ENCODE results near the gene TBRG1. TPM values are rescaled to one million over a fixed set of nuclear protein-coding genes. Genes with fewer than 3 reads are reported as not detected.
A peak's percentile ranks its signal among the peaks of the same experiment; 100 is the strongest.

TBRG1 gene
- total RNA-seq, 1 donor = 40.2 TPM

DNA sequence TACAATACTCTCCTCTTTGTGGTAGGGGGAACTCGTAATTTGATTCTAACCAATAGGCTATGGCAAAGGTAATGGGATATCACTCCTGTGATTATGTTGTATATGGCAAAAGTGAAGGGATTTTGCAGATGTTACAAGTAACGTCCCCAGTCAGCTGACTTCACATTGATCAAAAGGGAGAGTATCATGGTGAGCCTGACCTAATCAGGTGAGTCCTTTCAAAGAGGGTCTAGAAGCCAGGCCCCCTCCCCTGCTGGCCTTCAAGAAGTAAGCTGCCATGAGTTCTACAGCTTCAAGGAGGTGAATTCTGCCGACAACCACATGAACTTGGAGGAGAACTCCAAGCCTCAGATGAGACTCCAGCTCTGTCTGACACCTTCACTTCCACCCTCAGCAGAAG lies 20.0 kb downstream of the TBRG1 start:
- TF ChIP-seq, protein P1, sequence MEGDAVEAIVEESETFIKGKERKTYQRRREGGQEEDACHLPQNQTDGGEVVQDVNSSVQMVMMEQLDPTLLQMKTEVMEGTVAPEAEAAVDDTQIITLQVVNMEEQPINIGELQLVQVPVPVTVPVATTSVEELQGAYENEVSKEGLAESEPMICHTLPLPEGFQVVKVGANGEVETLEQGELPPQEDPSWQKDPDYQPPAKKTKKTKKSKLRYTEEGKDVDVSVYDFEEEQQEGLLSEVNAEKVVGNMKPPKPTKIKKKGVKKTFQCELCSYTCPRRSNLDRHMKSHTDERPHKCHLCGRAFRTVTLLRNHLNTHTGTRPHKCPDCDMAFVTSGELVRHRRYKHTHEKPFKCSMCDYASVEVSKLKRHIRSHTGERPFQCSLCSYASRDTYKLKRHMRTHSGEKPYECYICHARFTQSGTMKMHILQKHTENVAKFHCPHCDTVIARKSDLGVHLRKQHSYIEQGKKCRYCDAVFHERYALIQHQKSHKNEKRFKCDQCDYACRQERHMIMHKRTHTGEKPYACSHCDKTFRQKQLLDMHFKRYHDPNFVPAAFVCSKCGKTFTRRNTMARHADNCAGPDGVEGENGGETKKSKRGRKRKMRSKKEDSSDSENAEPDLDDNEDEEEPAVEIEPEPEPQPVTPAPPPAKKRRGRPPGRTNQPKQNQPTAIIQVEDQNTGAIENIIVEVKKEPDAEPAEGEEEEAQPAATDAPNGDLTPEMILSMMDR (IDR thresholded peaks at IDR 0.05; ENCODE audit: extremely low read depth, low read depth, low read length) = no peak
- DNase-seq (ENCODE audit: insufficient read length, low spot score, missing footprints) = peak; percentile 35
- Histone ChIP-seq H2AFZ (ENCODE audit: low read length) (no peak overlapping the region), H3K9me3 (ENCODE audit: low read depth, low read length) (no peaks in the 10 kb centered on the region), H4K20me1 (ENCODE audit: insufficient read depth, low read length) (peaks cover 2% of the 10 kb centered on the region), H3K27me3 (ENCODE audit: insufficient read depth, low read length) (no peaks in the 10 kb centered on the region), H3K79me2 (ENCODE audit: insufficient read depth, low read length) (no peaks in the 10 kb centered on the region), H3K4me1 (ENCODE audit: insufficient read depth, low read length) (peaks cover 24% of the 10 kb centered on the region), H3K4me2 (ENCODE audit: insufficient read depth, low read length) (no peak overlapping the region), H3K4me3 (ENCODE audit: insufficient read depth, low read length) (no peak overlapping the region), H3K36me3 (ENCODE audit: insufficient read depth, low read length) (peaks cover 11% of the 10 kb centered on the region), H3K27ac (ENCODE audit: low read depth, low read length) (peak overlapping the region; percentile 87)

DNA sequence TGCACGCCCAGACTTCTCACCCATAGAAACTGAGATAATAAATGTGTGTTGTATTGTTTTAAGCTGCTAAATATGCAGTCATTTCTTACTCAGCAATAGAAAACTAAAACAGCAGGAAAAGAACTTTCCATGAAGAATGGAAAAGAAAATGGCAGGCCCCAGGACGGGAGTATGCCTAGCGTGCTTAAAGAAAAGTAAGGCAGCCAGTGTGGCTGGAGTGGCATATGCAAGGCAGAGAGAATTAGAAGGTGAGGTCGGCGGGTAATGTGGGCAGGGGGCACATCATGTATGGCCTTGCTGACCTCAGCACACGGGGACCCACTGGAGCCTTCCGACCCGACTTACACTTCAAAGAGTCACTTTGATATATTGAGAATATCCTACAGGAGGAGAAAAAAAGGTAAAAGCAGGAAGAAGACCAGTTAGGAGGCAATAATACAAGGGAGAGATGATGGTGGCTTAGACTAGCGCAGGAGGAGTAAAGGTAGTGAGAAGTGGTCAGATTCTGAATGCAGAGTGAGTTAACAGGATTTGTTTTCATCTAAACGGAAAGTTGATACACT lies 20.5 kb downstream of the TBRG1 start:
- Histone ChIP-seq H4K20me1 (ENCODE audit: insufficient read depth, low read length) (peaks cover 2% of the 10 kb centered on the region), H2AFZ (ENCODE audit: low read length) (no peak overlapping the region), H3K27me3 (ENCODE audit: insufficient read depth, low read length) (no peaks in the 10 kb centered on the region), H3K4me3 (ENCODE audit: insufficient read depth, low read length) (no peak overlapping the region), H3K79me2 (ENCODE audit: insufficient read depth, low read length) (no peaks in the 10 kb centered on the region), H3K4me1 (ENCODE audit: insufficient read depth, low read length) (peaks cover 24% of the 10 kb centered on the region), H3K36me3 (ENCODE audit: insufficient read depth, low read length) (peaks cover 6% of the 10 kb centered on the region), H3K27ac (ENCODE audit: low read depth, low read length) (peak overlapping the region; percentile 87), H3K9me3 (ENCODE audit: low read depth, low read length) (no peaks in the 10 kb centered on the region), H3K4me2 (ENCODE audit: insufficient read depth, low read length) (peak overlapping the region; percentile 89)
- no peak for DNase-seq (ENCODE audit: insufficient read length, low spot score, missing footprints)
- TF ChIP-seq, protein P1 (IDR thresholded peaks at IDR 0.05; ENCODE audit: extremely low read depth, low read depth, low read length) = no peak

GRCh38 chr11:124643605-124644425 lies 21.2 kb downstream of the TBRG1 start:
- H3K36me3 ChIP-seq (ENCODE audit: insufficient read depth, low read length) = no peaks in the 10 kb centered on the region
- peak overlapping the region; percentile 87 for H3K27ac ChIP-seq (ENCODE audit: low read depth, low read length)
- peaks cover 2% of the 10 kb centered on the region for H4K20me1 ChIP-seq (ENCODE audit: insufficient read depth, low read length)
- peaks cover 24% of the 10 kb centered on the region for H3K4me1 ChIP-seq (ENCODE audit: insufficient read depth, low read length)
- peak; percentile 90 for DNase-seq (ENCODE audit: insufficient read length, low spot score, missing footprints)
- no peak overlapping the region for H2AFZ ChIP-seq (ENCODE audit: low read length)
- TF ChIP-seq, protein P1 (IDR thresholded peaks at IDR 0.05; ENCODE audit: extremely low read depth, low read depth, low read length) = no peak
- peak overlapping the region; percentile 89 for H3K4me2 ChIP-seq (ENCODE audit: insufficient read depth, low read length)
- H3K9me3 ChIP-seq (ENCODE audit: low read depth, low read length) = no peaks in the 10 kb centered on the region
- no peak overlapping the region for H3K4me3 ChIP-seq (ENCODE audit: insufficient read depth, low read length)
- H3K27me3 ChIP-seq (ENCODE audit: insufficient read depth, low read length) = no peaks in the 10 kb centered on the region
- H3K79me2 ChIP-seq (ENCODE audit: insufficient read depth, low read length) = no peaks in the 10 kb centered on the region
